ENCODE results near the gene IQSEC2.

IQSEC2 gene

GRCh38 chrX:53236025-53236679, 45.2 kb downstream of the IQSEC2 start:
- no peak for DNase-seq (ENCODE audit: low read depth)
- TF ChIP-seq, protein P1, sequence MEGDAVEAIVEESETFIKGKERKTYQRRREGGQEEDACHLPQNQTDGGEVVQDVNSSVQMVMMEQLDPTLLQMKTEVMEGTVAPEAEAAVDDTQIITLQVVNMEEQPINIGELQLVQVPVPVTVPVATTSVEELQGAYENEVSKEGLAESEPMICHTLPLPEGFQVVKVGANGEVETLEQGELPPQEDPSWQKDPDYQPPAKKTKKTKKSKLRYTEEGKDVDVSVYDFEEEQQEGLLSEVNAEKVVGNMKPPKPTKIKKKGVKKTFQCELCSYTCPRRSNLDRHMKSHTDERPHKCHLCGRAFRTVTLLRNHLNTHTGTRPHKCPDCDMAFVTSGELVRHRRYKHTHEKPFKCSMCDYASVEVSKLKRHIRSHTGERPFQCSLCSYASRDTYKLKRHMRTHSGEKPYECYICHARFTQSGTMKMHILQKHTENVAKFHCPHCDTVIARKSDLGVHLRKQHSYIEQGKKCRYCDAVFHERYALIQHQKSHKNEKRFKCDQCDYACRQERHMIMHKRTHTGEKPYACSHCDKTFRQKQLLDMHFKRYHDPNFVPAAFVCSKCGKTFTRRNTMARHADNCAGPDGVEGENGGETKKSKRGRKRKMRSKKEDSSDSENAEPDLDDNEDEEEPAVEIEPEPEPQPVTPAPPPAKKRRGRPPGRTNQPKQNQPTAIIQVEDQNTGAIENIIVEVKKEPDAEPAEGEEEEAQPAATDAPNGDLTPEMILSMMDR (IDR thresholded peaks at IDR 0.05; ENCODE audit: control insufficient read depth, extremely low read depth, insufficient read depth), result no peak
- H3K4me3 ChIP-seq (ENCODE audit: low read depth, low read length), result no peak overlapping the region

- no peak for DNase-seq (ENCODE audit: low read depth)
- H3K4me3 ChIP-seq (ENCODE audit: low read depth, low read length), result no peak overlapping the region
- TF ChIP-seq, protein P1 (IDR thresholded peaks at IDR 0.05; ENCODE audit: control insufficient read depth, extremely low read depth, insufficient read depth), result no peak
Measured at GRCh38 chrX:53235566-53235965, 45.8 kb downstream of the IQSEC2 start.

DNA sequence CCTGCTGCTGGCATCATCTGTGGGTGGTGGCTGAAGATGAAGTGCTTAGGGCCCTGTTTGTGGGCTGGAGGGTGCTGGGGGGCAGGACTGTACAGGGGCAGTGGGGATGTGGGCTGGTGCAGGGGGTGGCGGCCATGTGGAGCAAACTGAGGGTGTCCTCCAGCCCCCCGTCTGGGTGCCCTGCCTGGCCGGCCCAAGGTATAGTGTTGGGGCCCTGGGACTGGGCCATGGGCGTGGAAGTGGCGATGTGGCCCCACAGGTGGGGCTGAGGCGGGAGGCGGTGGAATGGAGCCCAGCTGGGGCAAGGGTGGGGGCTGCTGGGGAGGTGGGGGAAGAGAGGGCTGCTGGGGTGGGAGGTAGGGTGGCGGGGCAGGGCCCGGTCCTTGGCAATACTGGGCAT, 46.9 kb downstream of the IQSEC2 start:
- no peak overlapping the region for H3K4me3 ChIP-seq (ENCODE audit: low read depth, low read length)
- TF ChIP-seq, protein P1 (IDR thresholded peaks at IDR 0.05; ENCODE audit: control insufficient read depth, extremely low read depth, insufficient read depth), result no peak
- no peak for DNase-seq (ENCODE audit: low read depth)

- no peak overlapping the region for H3K4me3 ChIP-seq (ENCODE audit: low read depth, low read length)
- DNase-seq (ENCODE audit: low read depth), result no peak
- TF ChIP-seq, protein P1 (IDR thresholded peaks at IDR 0.05; ENCODE audit: control insufficient read depth, extremely low read depth, insufficient read depth), result no peak
Measured at GRCh38 chrX:53233536-53233935, 47.8 kb downstream of the IQSEC2 start.

DNA sequence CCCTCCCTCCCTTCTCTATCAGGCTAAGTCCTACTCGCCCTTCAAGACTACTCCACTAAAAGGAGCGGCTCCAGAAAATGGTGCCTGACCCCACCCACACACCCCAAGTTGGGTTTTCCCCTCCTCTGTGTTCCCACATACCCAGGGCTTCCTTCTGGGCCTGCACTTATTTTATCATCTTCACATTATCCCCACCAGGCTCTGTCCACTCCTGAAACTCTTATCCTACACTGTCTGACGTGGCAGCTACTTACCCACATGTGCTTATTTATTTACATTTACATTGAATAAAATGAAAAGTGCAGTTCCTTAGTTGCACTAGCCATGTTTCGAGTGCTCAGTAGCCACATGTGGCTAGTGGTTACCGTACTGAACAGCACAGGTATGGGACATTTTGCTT, 51.3 kb downstream of the IQSEC2 start:
- DNase-seq (ENCODE audit: low read depth), result no peak
- no peak overlapping the region for H3K4me3 ChIP-seq (ENCODE audit: low read depth, low read length)
- TF ChIP-seq, protein P1 (IDR thresholded peaks at IDR 0.05; ENCODE audit: control insufficient read depth, extremely low read depth, insufficient read depth), result no peak

- TF ChIP-seq, protein P1 (IDR thresholded peaks at IDR 0.05; ENCODE audit: control insufficient read depth, extremely low read depth, insufficient read depth), result no peak
Measured at GRCh38 chrX:53227224-53227765, 54.1 kb downstream of the IQSEC2 start.

More at GRCh38 chrX:53227224-53227765, 54.1 kb downstream of the IQSEC2 start:
- H3K4me3 ChIP-seq (ENCODE audit: low read depth, low read length), result no peak overlapping the region
- DNase-seq (ENCODE audit: low read depth), result no peak
